Common myeloid progenitor, CD34-positive (primary cell): ENCODE data around the gene UTP4.
"Not testable (repeated sequence)": the region's sequence is repeated elsewhere in the genome, so short reads cannot be mapped to it uniquely, and the experiment has no call there.

Experiments used
- CTCF ChIA-PET: fragments of 350-600 bp; sonication (Branson Sonifier 250); formaldehyde crosslinking; loops from one replicate; lab custom pipeline; 2021; ENCODE audit warnings: antibody characterized with exemption; lab: Charles Lee
- POLR2A ChIA-PET: fragments of 350-600 bp; sonication (Branson Sonifier 250); formaldehyde crosslinking; loops from one replicate; lab custom pipeline; 2021; ENCODE audit warnings: antibody characterized with exemption; lab: Charles Lee
- DNase-seq, 3 donors: peaks; one replicate each; pipeline versions ENCODE4 v3.0.0 to v3.0.0-alpha.2; 2013
- H3K27ac ChIP-seq, 2 experiments: 1 replicate in 1 of 2; 2 replicates in 1 of 2; pipeline ENCODE4 v1.7.0; 2013; ENCODE audit warnings: inconsistent platforms in 2 of 2, low read length in 2 of 2, mild to moderate bottlenecking in 2 of 2, low read depth in 1 of 2, moderate library complexity in 1 of 2; ENCODE audit not compliant: severe bottlenecking in 2 of 2, insufficient read depth in 1 of 2, poor library complexity in 1 of 2
- H3K27me3 ChIP-seq, 5 experiments: replicated peaks in 2 of 5; 1 replicate in 3 of 5; 2 replicates in 2 of 5; pipeline versions ENCODE4 v1.6.1 to v1.7.0; 2013; ENCODE audit warnings: low read length in 4 of 5, mild to moderate bottlenecking in 2 of 5, moderate library complexity in 2 of 5, inconsistent platforms in 1 of 5; ENCODE audit not compliant: insufficient read depth in 5 of 5, control insufficient read depth in 4 of 5
- H3K36me3 ChIP-seq, 4 experiments: 1 replicate in 2 of 4; 2 replicates in 2 of 4; pipeline versions ENCODE4 v1.6.1 to v1.7.0; 2013; ENCODE audit warnings: low read length in 3 of 4, control low read depth in 1 of 4, mild to moderate bottlenecking in 1 of 4; ENCODE audit not compliant: control insufficient read depth in 4 of 4, insufficient read depth in 4 of 4
- H3K4me1 ChIP-seq, 4 experiments: 1 replicate in 3 of 4; 2 replicates in 1 of 4; pipeline versions ENCODE4 v1.6.1 to v1.7.1; 2013; ENCODE audit warnings: low read length in 3 of 4, mild to moderate bottlenecking in 3 of 4, control low read depth in 1 of 4, inconsistent platforms in 1 of 4, moderate library complexity in 1 of 4; ENCODE audit not compliant: control insufficient read depth in 4 of 4, insufficient read depth in 4 of 4; ENCODE audit errors: control extremely low read depth in 1 of 4
- H3K4me3 ChIP-seq, 7 experiments: 1 replicate in 4 of 7; 2 replicates in 3 of 7; pipeline versions ENCODE4 v1.5.1 to v1.7.0; 2013; ENCODE audit warnings: mild to moderate bottlenecking in 7 of 7, low read length in 6 of 7, moderate library complexity in 6 of 7, inconsistent platforms in 2 of 7, low read depth in 2 of 7, control low read depth in 1 of 7; ENCODE audit not compliant: insufficient read depth in 4 of 7, control insufficient read depth in 1 of 7; ENCODE audit errors: extremely low read depth in 1 of 7
- H3K9me3 ChIP-seq, 5 experiments: 1 replicate in 4 of 5; 2 replicates in 1 of 5; pipeline versions ENCODE4 v1.6.1 to v1.7.1; 2013; ENCODE audit warnings: low read length in 4 of 5, mild to moderate bottlenecking in 2 of 5, inconsistent platforms in 1 of 5, low read depth in 1 of 5, moderate library complexity in 1 of 5; ENCODE audit not compliant: control insufficient read depth in 4 of 5, insufficient read depth in 2 of 5; ENCODE audit errors: control extremely low read depth in 1 of 5
- WGBS: methylation state at CpG from one replicate; pipeline ENCODE4 v1.1.5; 2013; ENCODE audit not compliant: insufficient coverage; 5-methylcytosine and 5-hydroxymethylcytosine counted together

The UTP4 gene

DNA sequence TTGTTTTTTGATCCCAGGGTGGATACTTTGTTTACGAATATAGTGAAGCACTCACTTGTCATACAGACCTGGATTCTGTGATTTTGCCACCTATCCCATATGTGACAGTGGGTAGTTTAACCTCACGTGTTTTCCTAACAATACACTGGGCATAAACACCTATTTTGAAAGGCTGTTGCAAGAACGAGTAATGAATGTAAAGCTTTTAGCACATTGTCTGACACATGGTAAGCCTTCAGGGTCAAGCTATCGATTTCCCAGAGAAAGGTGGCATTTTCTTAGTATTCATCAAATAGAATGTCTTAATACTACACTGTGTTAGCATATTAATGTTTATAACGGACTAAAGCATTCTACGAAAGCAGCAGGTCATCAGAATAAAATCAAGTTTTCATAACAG, 2.0 kb upstream of the UTP4 start:
- ChIA-PET POLR2A (no interaction called here), CTCF (interaction anchor here (0.6 to 1.6 kb wide), 4 partner anchors 10 to 789 kb away, joined by 3 to 4 read pairs (median 4); no protein-coding TSS in a partner anchor)
- Histone ChIP-seq H3K36me3 (peaks cover 0 to 25% (median 5%) of the 10 kb centered on the region in 4 experiments), H3K27ac (peak overlapping the region in 1 of 2 experiments; percentile 93), H3K27me3 (no peaks in the 10 kb centered on the region), H3K4me3 (no peak overlapping the region), H3K4me1 (peaks cover 5 to 29% (median 14%) of the 10 kb centered on the region in 4 experiments), H3K9me3 (no peaks in the 10 kb centered on the region)
- 94% methylated on average over 2 of the region's 6 CpGs for WGBS
- no peak for DNase-seq

- Histone ChIP-seq H3K27me3 (no peaks in the 10 kb centered on the region), H3K36me3 (peaks cover 0 to 28% (median 4%) of the 10 kb centered on the region in 4 experiments), H3K9me3 (no peaks in the 10 kb centered on the region), H3K4me3 (peak overlapping the region; percentile 91 to 99 (median 97)), H3K4me1 (peaks cover 5 to 29% (median 14%) of the 10 kb centered on the region in 4 experiments), H3K27ac (peak overlapping the region; percentile 66 to 93)
- ChIA-PET POLR2A (no interaction called here), CTCF (interaction anchor here (1.0 kb wide), 1 partner anchor 20 kb away, joined by 3 read pairs; no protein-coding TSS in a partner anchor)
- 5% methylated on average over 8 of the region's 15 CpGs for WGBS
- DNase-seq, result peak; percentile 66 to 73 (median 66)
These were observed 1.1 kb upstream of the UTP4 start for GRCh38 chr16:69131167-69131838.

DNA sequence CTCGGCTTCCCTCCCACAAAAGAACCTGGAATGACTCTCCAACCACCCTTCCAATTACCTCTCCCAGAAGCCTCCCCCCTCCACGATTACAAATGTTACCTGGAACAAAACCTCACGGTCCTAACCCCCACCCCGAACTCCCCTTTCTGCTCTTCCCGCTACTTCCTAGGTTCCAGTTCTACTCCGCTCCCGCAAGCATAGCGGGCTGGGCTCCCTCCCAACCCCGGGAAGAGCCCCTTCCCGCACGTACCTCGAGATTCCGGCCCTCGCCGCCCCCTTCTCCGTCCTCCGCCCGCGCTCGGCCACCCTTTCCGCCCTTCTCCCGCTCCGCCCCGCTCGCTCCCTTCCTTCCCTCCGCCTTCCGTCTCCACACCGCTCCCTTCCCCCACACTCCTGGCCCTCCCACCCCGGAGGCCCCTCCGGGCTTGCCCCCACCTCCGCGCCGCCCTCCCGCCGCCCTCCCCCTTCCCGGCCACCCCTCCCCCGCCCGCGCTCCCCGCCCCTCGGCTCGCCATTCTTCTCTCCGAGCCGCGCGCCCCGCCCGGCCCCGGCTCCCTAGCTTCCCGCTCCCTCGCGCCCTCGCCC, 518 bp upstream of the UTP4 start:
- 0% methylated on average over 35 of the region's 53 CpGs for WGBS
- Histone ChIP-seq H3K4me3 (peak overlapping the region; percentile 91 to 99 (median 97)), H3K27ac (peak overlapping the region; percentile 66 to 93), H3K27me3 (no peaks in the 10 kb centered on the region), H3K36me3 (peaks cover 2 to 32% (median 8%) of the 10 kb centered on the region in 4 experiments), H3K4me1 (peaks cover 5 to 29% (median 14%) of the 10 kb centered on the region in 4 experiments), H3K9me3 (no peaks in the 10 kb centered on the region)
- ChIA-PET POLR2A (no interaction called here), CTCF (interaction anchor here (1.4 kb wide), 1 partner anchor 288 kb away, joined by 4 read pairs; no protein-coding TSS in a partner anchor)
- DNase-seq, result peak; percentile 69 to 79 (median 79)

DNA sequence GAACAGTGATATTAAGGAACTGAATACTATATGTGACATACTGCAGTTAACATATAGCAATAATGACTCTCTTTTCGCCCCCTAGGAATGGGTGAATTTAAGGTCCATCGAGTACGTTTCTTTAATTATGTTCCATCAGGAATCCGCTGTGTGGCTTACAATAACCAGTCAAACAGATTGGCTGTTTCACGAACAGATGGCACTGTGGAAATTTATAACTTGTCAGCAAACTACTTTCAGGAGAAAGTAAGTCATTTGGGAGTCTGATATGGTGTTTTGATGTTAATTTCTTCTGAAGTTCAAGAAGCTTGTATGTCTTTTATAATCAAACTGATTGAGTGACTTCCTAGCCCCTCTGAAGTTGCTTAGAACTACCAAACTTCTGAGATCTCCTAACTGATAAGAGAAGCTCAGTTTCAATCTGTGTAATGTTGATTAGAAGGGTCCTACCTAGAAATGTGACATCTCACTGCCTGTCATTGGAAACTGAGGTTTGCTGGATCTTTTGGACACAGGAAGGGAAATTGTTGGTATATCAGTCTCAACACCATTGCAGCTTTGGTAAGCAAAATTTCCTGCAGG, 1.0 kb downstream of the UTP4 start:
- Histone ChIP-seq H3K4me3 (peak overlapping the region in 6 of 7 experiments; percentile 76 to 99 (median 95)), H3K27ac (peak overlapping the region; percentile 25 to 93), H3K9me3 (no peaks in the 10 kb centered on the region), H3K27me3 (no peaks in the 10 kb centered on the region), H3K36me3 (peaks cover 13 to 46% (median 21%) of the 10 kb centered on the region in 4 experiments), H3K4me1 (peaks cover 5 to 29% (median 14%) of the 10 kb centered on the region in 4 experiments)
- POLR2A ChIA-PET, result interaction anchor here (0.6 kb wide), 1 partner anchor 10 kb away, joined by 3 read pairs; no protein-coding TSS in a partner anchor
- 79% methylated on average over 5 of the region's 5 CpGs for WGBS
- DNase-seq, result no peak
- CTCF ChIA-PET, result interaction anchor here (0.6 to 1.7 kb wide), 4 partner anchors 9 to 289 kb away, joined by 3 to 9 read pairs (median 4); no protein-coding TSS in a partner anchor

GRCh38 chr16:69138608-69139007, 6.2 kb downstream of the UTP4 start:
- no peak for DNase-seq
- 100% methylated on average over 1 of the region's 2 CpGs for WGBS
- ChIA-PET CTCF (no interaction called here), POLR2A (no interaction called here)
- no peak overlapping the region for H3K27ac ChIP-seq
- H3K9me3 ChIP-seq, result no peaks in the 10 kb centered on the region
- no peaks in the 10 kb centered on the region for H3K27me3 ChIP-seq
- no peak overlapping the region for H3K4me3 ChIP-seq
- peaks cover 34 to 81% (median 48%) of the 10 kb centered on the region in 4 experiments for H3K36me3 ChIP-seq
- H3K4me1 ChIP-seq, result peaks cover 0 to 6% (median 3%) of the 10 kb centered on the region in 4 experiments

- H3K9me3 ChIP-seq, POLR2A ChIA-PET, H3K4me1 ChIP-seq, H3K27ac ChIP-seq, H3K27me3 ChIP-seq, H3K4me3 ChIP-seq, DNase-seq: not testable (repeated sequence)
- CTCF ChIA-PET, result interaction anchor here (0.8 to 1.9 kb wide), 3 partner anchors 11 to 148 kb away, joined by 3 to 6 read pairs (median 5); no protein-coding TSS in a partner anchor
- no CpG with 5 or more reads among the region's 7 CpGs for WGBS
- peaks cover 36 to 78% (median 53%) of the 10 kb centered on the region in 4 experiments for H3K36me3 ChIP-seq
These were observed 7.0 kb downstream of the UTP4 start for GRCh38 chr16:69139464-69139863.
